Caco-2 (cell line): ENCODE measurements around the gene RYR2. TPM values are rescaled to one million over a fixed set of nuclear protein-coding genes. Genes with fewer than 3 reads are reported as not detected.

Experiments
- BruUV-seq: library from RNA; stranded (reverse); fragments of 400-500 nt; replicated peaks from 2 replicates; lab custom pipeline; 2021; lab: Mats Ljungman, UMichigan
- CTCF ChIA-PET: fragments of 300-600 bp; sonication (Branson Sonifier 250); formaldehyde crosslinking; loops from one replicate; lab custom pipeline; 2022; ENCODE audit warnings: antibody characterized with exemption; lab: Charles Lee
- POLR2A ChIA-PET: fragments of 300-600 bp; sonication (Branson Sonifier 250); formaldehyde crosslinking; loops from one replicate; lab custom pipeline; 2022; ENCODE audit warnings: antibody characterized with exemption; lab: Charles Lee
- DNase-seq, 2 experiments: peaks; one replicate each; pipeline versions ENCODE4 v3.0.0 to v3.0.0-alpha.2; 2020 to 2022
- H3K27me3 ChIP-seq: replicated peaks from 2 replicates; pipeline ENCODE4 v1.6.0; 2011; ENCODE audit warnings: low read length; ENCODE audit not compliant: control insufficient read depth, insufficient read depth
- H3K36me3 ChIP-seq: 2 replicates; pipeline ENCODE4 v1.5.1; 2011; ENCODE audit warnings: low read length; ENCODE audit not compliant: control insufficient read depth, insufficient read depth
- H3K4me1 ChIP-seq: fragments of 250-450 bp; sonication (Bioruptor Pico); 2 replicates; pipeline ENCODE4 v1.5.1; 2020; ENCODE audit warnings: mild to moderate bottlenecking
- H3K4me3 ChIP-seq: 2 replicates; pipeline ENCODE4 v1.5.1; 2011; ENCODE audit warnings: low read depth, mild to moderate bottlenecking, control low read depth, low read length
- H3K9me3 ChIP-seq: fragments of 250-450 bp; sonication (Bioruptor Pico); 2 replicates; pipeline ENCODE4 v1.5.1; 2020; ENCODE audit warnings: mild to moderate bottlenecking, moderate library complexity
- H3K27ac Mint-ChIP-seq: one replicate; pipeline ENCODE4 v1.8.0; 2022; ENCODE audit warnings: mixed read lengths; ENCODE audit not compliant: unreplicated experiment
- H3K27me3 Mint-ChIP-seq: one replicate; pipeline ENCODE4 v1.8.0; 2022; ENCODE audit warnings: mixed read lengths; ENCODE audit not compliant: insufficient read depth, unreplicated experiment
- H3K36me3 Mint-ChIP-seq: one replicate; pipeline ENCODE4 v1.8.0; 2022; ENCODE audit warnings: mild to moderate bottlenecking, mixed read lengths; ENCODE audit not compliant: insufficient read depth, unreplicated experiment
- H3K4me1 Mint-ChIP-seq: one replicate; pipeline ENCODE4 v1.8.0; 2022; ENCODE audit warnings: low read depth, mixed read lengths; ENCODE audit not compliant: unreplicated experiment
- H3K4me3 Mint-ChIP-seq: one replicate; pipeline ENCODE4 v1.8.0; 2022; ENCODE audit warnings: mild to moderate bottlenecking, moderate library complexity, mixed read lengths; ENCODE audit not compliant: unreplicated experiment
- H3K9me3 Mint-ChIP-seq: one replicate; pipeline ENCODE4 v1.8.0; 2022; ENCODE audit warnings: mixed read lengths; ENCODE audit not compliant: unreplicated experiment
- intact Hi-C: fragments of 100-400 bp; cut with micrococcal nuclease; formaldehyde crosslinking; loops from one replicate; pipeline ENCODE4 v1.10.0; 2022; ENCODE audit not compliant: unreplicated experiment
- total RNA-seq: library from RNA; stranded (reverse); gene quantifications from 2 replicates; pipeline ENCODE4 v1.2.3, GENCODE V29; 2022
- TF ChIP-seq, protein P1 (sequence below), 2 experiments: fragments of 200-600 bp in 1 of 2; IDR thresholded peaks; 1 replicate in 1 of 2; 2 replicates in 1 of 2; pipeline versions ENCODE4 v1.5.1 to v1.8.0; 2011 to 2022; ENCODE audit warnings: antibody characterized with exemption in 1 of 2, control low read depth in 1 of 2, inconsistent platforms in 1 of 2, low read depth in 1 of 2, low read length in 1 of 2, mild to moderate bottlenecking in 1 of 2, moderate library complexity in 1 of 2; ENCODE audit not compliant: insufficient read depth in 1 of 2, severe bottlenecking in 1 of 2, unreplicated experiment in 1 of 2

RYR2 gene
- total RNA-seq, 1 experiment from 2014 or later = 3.4 TPM

DNA sequence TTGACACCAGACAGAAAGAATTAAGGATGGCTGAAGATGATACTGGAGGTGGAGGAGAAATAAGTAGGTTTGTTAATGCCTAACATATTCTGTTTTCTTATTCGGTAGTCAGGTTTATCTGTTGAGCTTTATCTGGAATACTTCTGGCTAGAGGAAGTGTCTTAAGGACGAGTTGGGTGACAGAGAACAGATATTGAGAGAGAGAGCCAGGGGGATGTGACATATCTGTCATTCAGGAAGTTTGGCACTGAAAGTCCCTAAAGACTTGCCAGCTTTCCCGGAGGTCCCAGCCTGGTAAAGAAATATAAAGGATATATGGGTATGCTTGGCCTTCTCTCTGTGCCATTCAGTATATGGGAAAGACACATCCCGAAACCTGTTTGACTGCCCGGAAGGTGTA lies 568.2 kb downstream of the RYR2 start:
- Histone ChIP-seq H3K4me1 (no peaks in the 10 kb centered on the region), H3K36me3 (no peaks in the 10 kb centered on the region), H3K9me3 (no peaks in the 10 kb centered on the region), H3K27me3 (no peaks in the 10 kb centered on the region), H3K4me3 (no peak overlapping the region)
- Mint-ChIP-seq H3K4me3 (no peak overlapping the region), H3K9me3 (no peaks in the 10 kb centered on the region), H3K4me1 (no peaks in the 10 kb centered on the region), H3K27ac (no peak overlapping the region), H3K27me3 (no peaks in the 10 kb centered on the region), H3K36me3 (no peaks in the 10 kb centered on the region)
- BruUV-seq = no TSS peak
- intact Hi-C loops = no loop called here
- ChIA-PET POLR2A (no interaction called here), CTCF (no interaction called here)
- DNase-seq = no peak
- TF ChIP-seq, protein P1, sequence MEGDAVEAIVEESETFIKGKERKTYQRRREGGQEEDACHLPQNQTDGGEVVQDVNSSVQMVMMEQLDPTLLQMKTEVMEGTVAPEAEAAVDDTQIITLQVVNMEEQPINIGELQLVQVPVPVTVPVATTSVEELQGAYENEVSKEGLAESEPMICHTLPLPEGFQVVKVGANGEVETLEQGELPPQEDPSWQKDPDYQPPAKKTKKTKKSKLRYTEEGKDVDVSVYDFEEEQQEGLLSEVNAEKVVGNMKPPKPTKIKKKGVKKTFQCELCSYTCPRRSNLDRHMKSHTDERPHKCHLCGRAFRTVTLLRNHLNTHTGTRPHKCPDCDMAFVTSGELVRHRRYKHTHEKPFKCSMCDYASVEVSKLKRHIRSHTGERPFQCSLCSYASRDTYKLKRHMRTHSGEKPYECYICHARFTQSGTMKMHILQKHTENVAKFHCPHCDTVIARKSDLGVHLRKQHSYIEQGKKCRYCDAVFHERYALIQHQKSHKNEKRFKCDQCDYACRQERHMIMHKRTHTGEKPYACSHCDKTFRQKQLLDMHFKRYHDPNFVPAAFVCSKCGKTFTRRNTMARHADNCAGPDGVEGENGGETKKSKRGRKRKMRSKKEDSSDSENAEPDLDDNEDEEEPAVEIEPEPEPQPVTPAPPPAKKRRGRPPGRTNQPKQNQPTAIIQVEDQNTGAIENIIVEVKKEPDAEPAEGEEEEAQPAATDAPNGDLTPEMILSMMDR (IDR thresholded peaks at IDR 0.05; ENCODE audit: insufficient read depth in 1 of 2, low read depth in 1 of 2, low read length in 1 of 2, severe bottlenecking in 1 of 2, unreplicated experiment in 1 of 2) = no peak

DNA sequence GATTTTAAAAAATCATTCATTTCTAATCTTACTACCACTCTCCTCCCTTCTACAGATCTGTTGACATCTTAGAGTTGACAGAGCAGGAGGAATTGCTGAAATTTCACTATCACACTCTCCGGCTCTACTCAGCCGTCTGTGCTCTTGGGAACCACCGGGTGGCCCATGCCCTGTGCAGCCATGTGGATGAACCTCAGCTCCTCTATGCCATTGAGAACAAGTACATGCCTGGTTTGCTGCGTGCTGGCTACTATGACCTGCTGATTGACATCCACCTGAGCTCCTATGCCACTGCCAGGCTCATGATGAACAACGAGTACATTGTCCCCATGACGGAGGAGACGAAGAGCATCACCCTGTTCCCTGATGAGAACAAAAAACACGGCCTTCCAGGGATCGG lies 572.0 kb downstream of the RYR2 start:
- Mint-ChIP-seq H3K27ac (no peak overlapping the region), H3K4me3 (no peak overlapping the region), H3K9me3 (peaks cover 16% of the 10 kb centered on the region), H3K36me3 (peaks cover 6% of the 10 kb centered on the region), H3K4me1 (no peaks in the 10 kb centered on the region), H3K27me3 (no peaks in the 10 kb centered on the region)
- no peak for DNase-seq
- Histone ChIP-seq H3K27me3 (no peaks in the 10 kb centered on the region), H3K4me1 (no peaks in the 10 kb centered on the region), H3K9me3 (no peaks in the 10 kb centered on the region; the same call in 1 of the 2 replicates), H3K4me3 (no peak overlapping the region), H3K36me3 (no peaks in the 10 kb centered on the region)
- TF ChIP-seq, protein P1 (IDR thresholded peaks at IDR 0.05; ENCODE audit: insufficient read depth in 1 of 2, low read depth in 1 of 2, low read length in 1 of 2, severe bottlenecking in 1 of 2, unreplicated experiment in 1 of 2) = no peak
- ChIA-PET CTCF (interaction anchor here (0.5 kb wide), 1 partner anchor 186 kb away, joined by 3 read pairs; no protein-coding TSS in a partner anchor), POLR2A (no interaction called here)
- BruUV-seq = no TSS peak
- intact Hi-C loops = no loop called here

DNA sequence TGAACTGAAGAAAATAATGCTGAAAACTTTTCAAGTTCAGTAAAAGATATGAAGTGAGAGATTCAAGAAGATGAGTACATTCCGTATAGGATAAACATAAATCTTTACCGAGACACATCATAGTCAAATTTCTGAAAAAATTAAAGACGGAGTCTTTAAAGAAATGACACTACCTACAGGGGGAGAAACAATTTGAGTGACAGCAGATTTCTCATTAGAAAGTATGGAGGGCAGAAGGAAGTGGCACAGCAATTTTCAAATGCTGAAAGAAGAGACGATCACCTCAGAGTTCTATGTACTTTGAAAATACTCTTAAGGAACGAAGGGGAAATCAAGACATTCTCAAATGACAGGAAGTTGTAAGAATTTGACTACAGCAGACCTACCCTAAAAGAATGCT lies 577.6 kb downstream of the RYR2 start:
- H3K9me3 ChIP-seq = peaks cover 16% of the 10 kb centered on the region
- no peak overlapping the region for H3K4me3 ChIP-seq
- Mint-ChIP-seq H3K4me1 (no peaks in the 10 kb centered on the region), H3K36me3 (peaks cover 6% of the 10 kb centered on the region), H3K4me3 (no peak overlapping the region), H3K27me3 (no peaks in the 10 kb centered on the region), H3K9me3 (peaks cover 27% of the 10 kb centered on the region), H3K27ac (no peak overlapping the region)
- no peaks in the 10 kb centered on the region for H3K4me1 ChIP-seq
- TF ChIP-seq, protein P1 (IDR thresholded peaks at IDR 0.05; ENCODE audit: insufficient read depth in 1 of 2, low read depth in 1 of 2, low read length in 1 of 2, severe bottlenecking in 1 of 2, unreplicated experiment in 1 of 2) = no peak
- H3K27me3 ChIP-seq = no peaks in the 10 kb centered on the region
- intact Hi-C loops = no loop called here
- DNase-seq = no peak
- POLR2A ChIA-PET = no interaction called here
- no TSS peak for BruUV-seq
- H3K36me3 ChIP-seq = no peaks in the 10 kb centered on the region
- CTCF ChIA-PET = no interaction called here
